ENCODE results near the gene ZNF414. TPM values are rescaled to one million over a fixed set of nuclear protein-coding genes. Genes with fewer than 3 reads are reported as not detected.

Gene ZNF414
- total and polyA plus RNA-seq, 10 of the 15 experiments (the other 5 are each of a cell fraction or from before 2014, with no cell fraction given), result 0.16 to 23.7 (median 5.3) TPM; not detected in 1

DNA sequence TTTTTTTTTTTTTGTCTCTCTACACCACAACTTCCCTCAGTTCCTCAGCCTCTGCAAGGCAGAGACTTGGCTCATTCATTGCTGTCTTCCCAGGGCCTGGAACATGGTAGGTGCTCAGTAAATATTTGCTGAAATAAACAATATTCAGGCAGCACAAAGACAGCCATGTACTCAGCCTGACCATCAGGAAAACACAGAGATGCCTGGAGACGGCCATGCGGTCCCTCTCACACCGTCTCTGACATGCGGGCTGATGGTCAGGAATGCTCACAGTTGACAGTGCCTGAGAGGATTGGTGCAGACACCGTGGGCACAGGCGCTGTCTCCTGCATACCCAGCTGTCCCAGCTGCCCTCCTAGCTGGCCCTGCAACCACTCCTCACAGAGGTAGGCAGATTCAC is 12.5 kb downstream of the ZNF414 start:
- intact Hi-C loops (cut with micrococcal nuclease; ENCODE audit: unreplicated experiment) (no loop called here), in situ Hi-C loops (cut with MboI) (no loop called here)
- H3K9me3 ChIP-seq (replicated peaks; ENCODE audit: control insufficient read depth, insufficient read depth, low read length), result no peaks in the 10 kb centered on the region
- ATAC-seq (no peak), FAIRE-seq (no peak), DNase-seq (ENCODE audit: low read depth, low spot score) (no peak)
- ChIA-PET CTCF (no interaction called here), RAD21 (ENCODE audit: unreplicated experiment) (no interaction called here), POLR2A (no interaction called here), SMC1A (ENCODE audit: uncharacterized antibody, unreplicated experiment) (interaction anchor here (0.8 kb wide), 1 partner anchor 20 kb away, joined by 3 read pairs; no protein-coding TSS in a partner anchor)
- H3K36me3 ChIP-seq (ENCODE audit: control insufficient read depth in 2 of 2, insufficient read depth in 2 of 2, low read length in 1 of 2), result no peaks in the 10 kb centered on the region
- no peaks in the 10 kb centered on the region; a peak in 1 of 4 replicates for H3K27me3 ChIP-seq (replicated peaks in 1 of 2; ENCODE audit: control insufficient read depth in 2 of 2, insufficient read depth in 2 of 2, low read length in 1 of 2)
- no TSS peak for BruUV-seq (replicated peaks)
- no peaks in the 10 kb centered on the region for H3K79me2 ChIP-seq (ENCODE audit: control insufficient read depth, insufficient read depth, low read length)
- no peak overlapping the region for H2AFZ ChIP-seq (ENCODE audit: control insufficient read depth, low read depth, low read length)
- no peak overlapping the region for H3K27ac ChIP-seq (ENCODE audit: control insufficient read depth, insufficient read depth)
- peaks cover 4% of the 10 kb centered on the region; the same call in 1 of the 2 replicates for H3K4me1 ChIP-seq (ENCODE audit: control insufficient read depth, insufficient read depth, low read length)
- H3K9ac ChIP-seq (ENCODE audit: control insufficient read depth, insufficient read depth, low read length), result no peak overlapping the region
- 82% methylated on average over 6 of the region's 6 CpGs for WGBS (ENCODE audit: insufficient coverage, insufficient replicate concordance, low lambda C conversion rate, missing lambda C conversion rate)
- H3K4me3 ChIP-seq, result no peak overlapping the region
- no peaks in the 10 kb centered on the region for H4K20me1 ChIP-seq (ENCODE audit: control insufficient read depth, insufficient read depth)
- H3K4me2 ChIP-seq (ENCODE audit: control insufficient read depth, insufficient read depth), result no peak overlapping the region
- TF ChIP-seq FOS (IDR thresholded peaks at IDR 0.05; ENCODE audit: borderline replicate concordance, extremely low read depth, insufficient read length), result no peak
- TF ChIP-seq EZH2 (IDR thresholded peaks at IDR 0.05; ENCODE audit: borderline replicate concordance, control insufficient read depth, low read depth, low read length), result no peak
- no peak for TF ChIP-seq CEBPB (IDR thresholded peaks at IDR 0.05; ENCODE audit: borderline replicate concordance in 1 of 2, low read depth in 2 of 2, low read length in 2 of 2)
- no peak for TF ChIP-seq FOXK2 (IDR thresholded peaks at IDR 0.05)
- TF ChIP-seq, protein P1, sequence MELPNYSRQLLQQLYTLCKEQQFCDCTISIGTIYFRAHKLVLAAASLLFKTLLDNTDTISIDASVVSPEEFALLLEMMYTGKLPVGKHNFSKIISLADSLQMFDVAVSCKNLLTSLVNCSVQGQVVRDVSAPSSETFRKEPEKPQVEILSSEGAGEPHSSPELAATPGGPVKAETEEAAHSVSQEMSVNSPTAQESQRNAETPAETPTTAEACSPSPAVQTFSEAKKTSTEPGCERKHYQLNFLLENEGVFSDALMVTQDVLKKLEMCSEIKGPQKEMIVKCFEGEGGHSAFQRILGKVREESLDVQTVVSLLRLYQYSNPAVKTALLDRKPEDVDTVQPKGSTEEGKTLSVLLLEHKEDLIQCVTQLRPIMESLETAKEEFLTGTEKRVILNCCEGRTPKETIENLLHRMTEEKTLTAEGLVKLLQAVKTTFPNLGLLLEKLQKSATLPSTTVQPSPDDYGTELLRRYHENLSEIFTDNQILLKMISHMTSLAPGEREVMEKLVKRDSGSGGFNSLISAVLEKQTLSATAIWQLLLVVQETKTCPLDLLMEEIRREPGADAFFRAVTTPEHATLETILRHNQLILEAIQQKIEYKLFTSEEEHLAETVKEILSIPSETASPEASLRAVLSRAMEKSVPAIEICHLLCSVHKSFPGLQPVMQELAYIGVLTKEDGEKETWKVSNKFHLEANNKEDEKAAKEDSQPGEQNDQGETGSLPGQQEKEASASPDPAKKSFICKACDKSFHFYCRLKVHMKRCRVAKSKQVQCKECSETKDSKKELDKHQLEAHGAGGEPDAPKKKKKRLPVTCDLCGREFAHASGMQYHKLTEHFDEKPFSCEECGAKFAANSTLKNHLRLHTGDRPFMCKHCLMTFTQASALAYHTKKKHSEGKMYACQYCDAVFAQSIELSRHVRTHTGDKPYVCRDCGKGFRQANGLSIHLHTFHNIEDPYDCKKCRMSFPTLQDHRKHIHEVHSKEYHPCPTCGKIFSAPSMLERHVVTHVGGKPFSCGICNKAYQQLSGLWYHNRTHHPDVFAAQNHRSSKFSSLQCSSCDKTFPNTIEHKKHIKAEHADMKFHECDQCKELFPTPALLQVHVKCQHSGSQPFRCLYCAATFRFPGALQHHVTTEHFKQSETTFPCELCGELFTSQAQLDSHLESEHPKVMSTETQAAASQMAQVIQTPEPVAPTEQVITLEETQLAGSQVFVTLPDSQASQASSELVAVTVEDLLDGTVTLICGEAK (IDR thresholded peaks at IDR 0.05; ENCODE audit: borderline replicate concordance), result no peak
- TF ChIP-seq, protein P2, sequence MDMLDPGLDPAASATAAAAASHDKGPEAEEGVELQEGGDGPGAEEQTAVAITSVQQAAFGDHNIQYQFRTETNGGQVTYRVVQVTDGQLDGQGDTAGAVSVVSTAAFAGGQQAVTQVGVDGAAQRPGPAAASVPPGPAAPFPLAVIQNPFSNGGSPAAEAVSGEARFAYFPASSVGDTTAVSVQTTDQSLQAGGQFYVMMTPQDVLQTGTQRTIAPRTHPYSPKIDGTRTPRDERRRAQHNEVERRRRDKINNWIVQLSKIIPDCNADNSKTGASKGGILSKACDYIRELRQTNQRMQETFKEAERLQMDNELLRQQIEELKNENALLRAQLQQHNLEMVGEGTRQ (IDR thresholded peaks at IDR 0.05; ENCODE audit: borderline replicate concordance, low read depth, low read length), result no peak
- TF ChIP-seq STAT1 (conservative IDR thresholded peaks at IDR 0.05), result no peak
- TF ChIP-seq, protein P3, sequence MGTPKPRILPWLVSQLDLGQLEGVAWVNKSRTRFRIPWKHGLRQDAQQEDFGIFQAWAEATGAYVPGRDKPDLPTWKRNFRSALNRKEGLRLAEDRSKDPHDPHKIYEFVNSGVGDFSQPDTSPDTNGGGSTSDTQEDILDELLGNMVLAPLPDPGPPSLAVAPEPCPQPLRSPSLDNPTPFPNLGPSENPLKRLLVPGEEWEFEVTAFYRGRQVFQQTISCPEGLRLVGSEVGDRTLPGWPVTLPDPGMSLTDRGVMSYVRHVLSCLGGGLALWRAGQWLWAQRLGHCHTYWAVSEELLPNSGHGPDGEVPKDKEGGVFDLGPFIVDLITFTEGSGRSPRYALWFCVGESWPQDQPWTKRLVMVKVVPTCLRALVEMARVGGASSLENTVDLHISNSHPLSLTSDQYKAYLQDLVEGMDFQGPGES (IDR thresholded peaks at IDR 0.05), result no peak
- no peak for TF ChIP-seq BMI1 (IDR thresholded peaks at IDR 0.05; ENCODE audit: borderline replicate concordance)
- no peak for TF ChIP-seq ZBED1 (IDR thresholded peaks at IDR 0.05; ENCODE audit: borderline replicate concordance)
- TF ChIP-seq CHD4 (IDR thresholded peaks at IDR 0.05), result no peak
- TF ChIP-seq, protein P4, sequence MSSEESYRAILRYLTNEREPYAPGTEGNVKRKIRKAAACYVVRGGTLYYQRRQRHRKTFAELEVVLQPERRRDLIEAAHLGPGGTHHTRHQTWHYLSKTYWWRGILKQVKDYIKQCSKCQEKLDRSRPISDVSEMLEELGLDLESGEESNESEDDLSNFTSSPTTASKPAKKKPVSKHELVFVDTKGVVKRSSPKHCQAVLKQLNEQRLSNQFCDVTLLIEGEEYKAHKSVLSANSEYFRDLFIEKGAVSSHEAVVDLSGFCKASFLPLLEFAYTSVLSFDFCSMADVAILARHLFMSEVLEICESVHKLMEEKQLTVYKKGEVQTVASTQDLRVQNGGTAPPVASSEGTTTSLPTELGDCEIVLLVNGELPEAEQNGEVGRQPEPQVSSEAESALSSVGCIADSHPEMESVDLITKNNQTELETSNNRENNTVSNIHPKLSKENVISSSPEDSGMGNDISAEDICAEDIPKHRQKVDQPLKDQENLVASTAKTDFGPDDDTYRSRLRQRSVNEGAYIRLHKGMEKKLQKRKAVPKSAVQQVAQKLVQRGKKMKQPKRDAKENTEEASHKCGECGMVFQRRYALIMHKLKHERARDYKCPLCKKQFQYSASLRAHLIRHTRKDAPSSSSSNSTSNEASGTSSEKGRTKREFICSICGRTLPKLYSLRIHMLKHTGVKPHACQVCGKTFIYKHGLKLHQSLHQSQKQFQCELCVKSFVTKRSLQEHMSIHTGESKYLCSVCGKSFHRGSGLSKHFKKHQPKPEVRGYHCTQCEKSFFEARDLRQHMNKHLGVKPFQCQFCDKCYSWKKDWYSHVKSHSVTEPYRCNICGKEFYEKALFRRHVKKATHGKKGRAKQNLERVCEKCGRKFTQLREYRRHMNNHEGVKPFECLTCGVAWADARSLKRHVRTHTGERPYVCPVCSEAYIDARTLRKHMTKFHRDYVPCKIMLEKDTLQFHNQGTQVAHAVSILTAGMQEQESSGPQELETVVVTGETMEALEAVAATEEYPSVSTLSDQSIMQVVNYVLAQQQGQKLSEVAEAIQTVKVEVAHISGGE (CRISPR knock-in tag; IDR thresholded peaks at IDR 0.05), result no peak
- TF ChIP-seq NFIC (IDR thresholded peaks at IDR 0.05; ENCODE audit: low read depth, low read length), result no peak
- no peak for TF ChIP-seq RUNX3 (IDR thresholded peaks at IDR 0.05; ENCODE audit: low read length)

Measured in GM12878 (cell line).